Thyroid gland (tissue), 4 donors: ENCODE results near the gene BRPF3.

ENCODE experiments used
- CTCF ChIP-seq, 6 experiments: fragments of 200-600 bp in 3 of 6; fragments of 450-650 bp in 3 of 6; sonication (generic) in 3 of 6; IDR thresholded peaks; one replicate each; pipeline ENCODE4 v1.5.1; 2016 to 2019; ENCODE audit warnings: antibody characterized with exemption in 6 of 6, mild to moderate bottlenecking in 2 of 6, inconsistent platforms in 1 of 6, moderate library complexity in 1 of 6
- POLR2A ChIP-seq, 2 donors: fragments of 450-650 bp; IDR thresholded peaks; one replicate each; pipeline ENCODE4 v1.6.1; 2017; ENCODE audit warnings: antibody characterized with exemption in 2 of 2, mild to moderate bottlenecking in 2 of 2, moderate library complexity in 1 of 2

GRCh38 chr6:36227379-36228228, 31.1 kb downstream of the BRPF3 start:
- TF ChIP-seq POLR2A (IDR thresholded peaks at IDR 0.05): no peak
- no peak for TF ChIP-seq CTCF (IDR thresholded peaks at IDR 0.05)
